ENCODE results near the gene SHISA9. TPM values are rescaled to one million over a fixed set of nuclear protein-coding genes. Genes with fewer than 3 reads are reported as not detected.

The SHISA9 gene
- total RNA-seq, 2 experiments from 2014 or later: not detected

- no peaks in the 10 kb centered on the region for H3K9me3 ChIP-seq (ENCODE audit: low read length)
Observed at GRCh38 chr16:13046061-13046821, 144.8 kb downstream of the SHISA9 start.

GRCh38 chr16:13047276-13047675 is 145.9 kb downstream of the SHISA9 start:
- H3K79me2 ChIP-seq (ENCODE audit: insufficient read depth, low read depth, low read length): no peaks in the 10 kb centered on the region
- H3K4me3 ChIP-seq (ENCODE audit: low read depth, low read length, poor library complexity, severe bottlenecking): no peak overlapping the region
- no peaks in the 10 kb centered on the region for H3K9me2 ChIP-seq (ENCODE audit: insufficient read depth, low read length)
- intact Hi-C loops (cut with micrococcal nuclease; ENCODE audit: unreplicated experiment): no loop called here
- H3K36me3 ChIP-seq (ENCODE audit: insufficient read depth, low read length): no peaks in the 10 kb centered on the region
- CTCF ChIA-PET (ENCODE audit: unreplicated experiment): no interaction called here
- no peak for DNase-seq (ENCODE audit: low spot score)
- H3K27ac ChIP-seq (ENCODE audit: low read depth, low read length, poor library complexity, severe bottlenecking): no peak overlapping the region
- H3K4me2 ChIP-seq (ENCODE audit: low read length): no peak overlapping the region
- H2AFZ ChIP-seq (ENCODE audit: low read length): no peak overlapping the region
- TF ChIP-seq EZH2phosphoT487 (IDR thresholded peaks at IDR 0.05; ENCODE audit: borderline replicate concordance, low read depth, low read length) (no peak), CTCF (conservative IDR thresholded peaks at IDR 0.05; ENCODE audit: low read length) (no peak)
- POLR2A ChIA-PET: no interaction called here
- no peaks in the 10 kb centered on the region for H3K4me1 ChIP-seq (ENCODE audit: insufficient read depth, low read length, poor library complexity, severe bottlenecking)
- no peaks in the 10 kb centered on the region for H3K9me3 ChIP-seq (ENCODE audit: low read length)
- BruUV-seq (replicated peaks): no TSS peak
- H4K20me1 ChIP-seq (ENCODE audit: insufficient read depth, low read length): no peaks in the 10 kb centered on the region

More at GRCh38 chr16:13046061-13046821, 144.8 kb downstream of the SHISA9 start:
- no peak for TF ChIP-seq CTCF (conservative IDR thresholded peaks at IDR 0.05; ENCODE audit: low read length)
- no peak for TF ChIP-seq EZH2phosphoT487 (IDR thresholded peaks at IDR 0.05; ENCODE audit: borderline replicate concordance, low read depth, low read length)
- H3K4me2 ChIP-seq (ENCODE audit: low read length): no peak overlapping the region
- no peak overlapping the region for H2AFZ ChIP-seq (ENCODE audit: low read length)
- H3K9me2 ChIP-seq (ENCODE audit: insufficient read depth, low read length): no peaks in the 10 kb centered on the region
- H4K20me1 ChIP-seq (ENCODE audit: insufficient read depth, low read length): no peaks in the 10 kb centered on the region
- CTCF ChIA-PET (ENCODE audit: unreplicated experiment): no interaction called here
- intact Hi-C loops (cut with micrococcal nuclease; ENCODE audit: unreplicated experiment): no loop called here
- no TSS peak for BruUV-seq (replicated peaks)
- no peaks in the 10 kb centered on the region for H3K36me3 ChIP-seq (ENCODE audit: insufficient read depth, low read length)
- POLR2A ChIA-PET: no interaction called here
- H3K4me3 ChIP-seq (ENCODE audit: low read depth, low read length, poor library complexity, severe bottlenecking): no peak overlapping the region
- H3K79me2 ChIP-seq (ENCODE audit: insufficient read depth, low read depth, low read length): no peaks in the 10 kb centered on the region
- no peak for DNase-seq (ENCODE audit: low spot score)
- H3K4me1 ChIP-seq (ENCODE audit: insufficient read depth, low read length, poor library complexity, severe bottlenecking): no peaks in the 10 kb centered on the region
- no peak overlapping the region for H3K27ac ChIP-seq (ENCODE audit: low read depth, low read length, poor library complexity, severe bottlenecking)

GRCh38 chr16:13049688-13050087 is 148.3 kb downstream of the SHISA9 start:
- Histone ChIP-seq H3K4me2 (ENCODE audit: low read length) (no peak overlapping the region), H3K4me3 (ENCODE audit: low read depth, low read length, poor library complexity, severe bottlenecking) (no peak overlapping the region), H4K20me1 (ENCODE audit: insufficient read depth, low read length) (no peaks in the 10 kb centered on the region), H3K79me2 (ENCODE audit: insufficient read depth, low read depth, low read length) (no peaks in the 10 kb centered on the region), H2AFZ (ENCODE audit: low read length) (no peak overlapping the region), H3K27ac (ENCODE audit: low read depth, low read length, poor library complexity, severe bottlenecking) (no peak overlapping the region), H3K9me3 (ENCODE audit: low read length) (no peaks in the 10 kb centered on the region), H3K9me2 (ENCODE audit: insufficient read depth, low read length) (no peaks in the 10 kb centered on the region), H3K4me1 (ENCODE audit: insufficient read depth, low read length, poor library complexity, severe bottlenecking) (no peaks in the 10 kb centered on the region), H3K36me3 (ENCODE audit: insufficient read depth, low read length) (no peaks in the 10 kb centered on the region)
- BruUV-seq (replicated peaks): no TSS peak
- ChIA-PET POLR2A (no interaction called here), CTCF (ENCODE audit: unreplicated experiment) (no interaction called here)
- TF ChIP-seq EZH2phosphoT487 (IDR thresholded peaks at IDR 0.05; ENCODE audit: borderline replicate concordance, low read depth, low read length) (no peak), CTCF (conservative IDR thresholded peaks at IDR 0.05; ENCODE audit: low read length) (no peak)
- intact Hi-C loops (cut with micrococcal nuclease; ENCODE audit: unreplicated experiment): no loop called here
- DNase-seq (ENCODE audit: low spot score): no peak
